ENCODE measurements around the gene PXDN. TPM values are rescaled to one million over a fixed set of nuclear protein-coding genes. Genes with fewer than 3 reads are reported as not detected.

The PXDN gene
- total and polyA plus RNA-seq, 9 of the 15 experiments (the other 6 are each of a cell fraction or from before 2014, with no cell fraction given), result 0.49 TPM; not detected in 8

GRCh38 chr2:1654696-1655374 is 89.5 kb downstream of the PXDN start:
- WGBS (ENCODE audit: insufficient coverage, low coverage, missing lambda C conversion rate), result 2% methylated on average over 8 of the region's 8 CpGs

More at GRCh38 chr2:1654696-1655374, 89.5 kb downstream of the PXDN start:
- Histone ChIP-seq H3K9me1 (ENCODE audit: control insufficient read depth, insufficient read depth, low read length) (no peaks in the 10 kb centered on the region), H2AFZ (ENCODE audit: low read depth, low read length) (no peak overlapping the region), H3K9me3 (replicated peaks; ENCODE audit: control insufficient read depth, insufficient read depth, low read depth, low read length) (no peaks in the 10 kb centered on the region), H3K27ac (ENCODE audit: extremely low read depth, low read depth, low read length) (no peak overlapping the region), H3K79me2 (ENCODE audit: control insufficient read depth, insufficient read depth, low read length) (no peaks in the 10 kb centered on the region), H3K27me3 (ENCODE audit: control insufficient read depth in 2 of 2, insufficient read depth in 2 of 2, low read length in 2 of 2) (peaks cover 4 to 15% of the 10 kb centered on the region in 2 experiments; a peak in 3 of 5 replicates), H3K4me3 (no peak overlapping the region), H3K9ac (ENCODE audit: insufficient read depth in 1 of 2, low read depth in 2 of 2, low read length in 2 of 2) (no peak overlapping the region), H4K20me1 (replicated peaks; ENCODE audit: control insufficient read depth, insufficient read depth, low read length) (no peaks in the 10 kb centered on the region; the same call in 1 of the 2 replicates), H3K36me3 (ENCODE audit: control insufficient read depth, insufficient read depth, low read length) (no peaks in the 10 kb centered on the region), H3K4me1 (replicated peaks in 1 of 2; ENCODE audit: control insufficient read depth in 2 of 2, insufficient read depth in 2 of 2, low read length in 2 of 2) (no peaks in the 10 kb centered on the region), H3K4me2 (ENCODE audit: insufficient read depth, low read length) (no peak overlapping the region)
- no peak for TF ChIP-seq CBFA2T3 (IDR thresholded peaks at IDR 0.05)
- TF ChIP-seq GMEB1 (CRISPR knock-in tag; IDR thresholded peaks at IDR 0.05), result no peak
- TF ChIP-seq TEAD4 (IDR thresholded peaks at IDR 0.05; ENCODE audit: low read length), result no peak
- TF ChIP-seq TEAD4 (CRISPR knock-in tag; IDR thresholded peaks at IDR 0.05; ENCODE audit: borderline replicate concordance), result no peak
- no peak for TF ChIP-seq HNRNPK (IDR thresholded peaks at IDR 0.05; ENCODE audit: low read depth, low read length, poor library complexity, severe bottlenecking)
- no peak for TF ChIP-seq KLF16 (IDR thresholded peaks at IDR 0.05)
- no peak for TF ChIP-seq PRMT5 (CRISPR knock-in tag; IDR thresholded peaks at IDR 0.05)
- no peak for TF ChIP-seq MXI1 (IDR thresholded peaks at IDR 0.05; ENCODE audit: low read depth, low read length)
- TF ChIP-seq, protein P1, sequence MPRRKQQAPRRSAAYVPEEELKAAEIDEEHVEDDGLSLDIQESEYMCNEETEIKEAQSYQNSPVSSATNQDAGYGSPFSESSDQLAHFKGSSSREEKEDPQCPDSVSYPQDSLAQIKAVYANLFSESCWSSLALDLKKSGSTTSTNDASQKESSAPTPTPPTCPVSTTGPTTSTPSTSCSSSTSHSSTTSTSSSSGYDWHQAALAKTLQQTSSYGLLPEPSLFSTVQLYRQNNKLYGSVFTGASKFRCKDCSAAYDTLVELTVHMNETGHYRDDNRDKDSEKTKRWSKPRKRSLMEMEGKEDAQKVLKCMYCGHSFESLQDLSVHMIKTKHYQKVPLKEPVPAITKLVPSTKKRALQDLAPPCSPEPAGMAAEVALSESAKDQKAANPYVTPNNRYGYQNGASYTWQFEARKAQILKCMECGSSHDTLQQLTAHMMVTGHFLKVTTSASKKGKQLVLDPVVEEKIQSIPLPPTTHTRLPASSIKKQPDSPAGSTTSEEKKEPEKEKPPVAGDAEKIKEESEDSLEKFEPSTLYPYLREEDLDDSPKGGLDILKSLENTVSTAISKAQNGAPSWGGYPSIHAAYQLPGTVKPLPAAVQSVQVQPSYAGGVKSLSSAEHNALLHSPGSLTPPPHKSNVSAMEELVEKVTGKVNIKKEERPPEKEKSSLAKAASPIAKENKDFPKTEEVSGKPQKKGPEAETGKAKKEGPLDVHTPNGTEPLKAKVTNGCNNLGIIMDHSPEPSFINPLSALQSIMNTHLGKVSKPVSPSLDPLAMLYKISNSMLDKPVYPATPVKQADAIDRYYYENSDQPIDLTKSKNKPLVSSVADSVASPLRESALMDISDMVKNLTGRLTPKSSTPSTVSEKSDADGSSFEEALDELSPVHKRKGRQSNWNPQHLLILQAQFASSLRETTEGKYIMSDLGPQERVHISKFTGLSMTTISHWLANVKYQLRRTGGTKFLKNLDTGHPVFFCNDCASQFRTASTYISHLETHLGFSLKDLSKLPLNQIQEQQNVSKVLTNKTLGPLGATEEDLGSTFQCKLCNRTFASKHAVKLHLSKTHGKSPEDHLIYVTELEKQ (CRISPR knock-in tag; IDR thresholded peaks at IDR 0.05), result no peak
- TF ChIP-seq PTBP1 (IDR thresholded peaks at IDR 0.05; ENCODE audit: low read depth, low read length), result no peak
- TF ChIP-seq, protein P2, sequence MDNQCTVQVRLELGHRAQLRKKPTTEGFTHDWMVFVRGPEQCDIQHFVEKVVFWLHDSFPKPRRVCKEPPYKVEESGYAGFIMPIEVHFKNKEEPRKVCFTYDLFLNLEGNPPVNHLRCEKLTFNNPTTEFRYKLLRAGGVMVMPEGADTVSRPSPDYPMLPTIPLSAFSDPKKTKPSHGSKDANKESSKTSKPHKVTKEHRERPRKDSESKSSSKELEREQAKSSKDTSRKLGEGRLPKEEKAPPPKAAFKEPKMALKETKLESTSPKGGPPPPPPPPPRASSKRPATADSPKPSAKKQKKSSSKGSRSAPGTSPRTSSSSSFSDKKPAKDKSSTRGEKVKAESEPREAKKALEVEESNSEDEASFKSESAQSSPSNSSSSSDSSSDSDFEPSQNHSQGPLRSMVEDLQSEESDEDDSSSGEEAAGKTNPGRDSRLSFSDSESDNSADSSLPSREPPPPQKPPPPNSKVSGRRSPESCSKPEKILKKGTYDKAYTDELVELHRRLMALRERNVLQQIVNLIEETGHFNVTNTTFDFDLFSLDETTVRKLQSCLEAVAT (IDR thresholded peaks at IDR 0.05), result no peak
- no peak for FAIRE-seq
- CTCF ChIA-PET (ENCODE audit: low intra/inter-chr PET ratio), result no interaction called here
- intact Hi-C loops (cut with micrococcal nuclease), result no loop called here
- in situ Hi-C loops (cut with MboI), result no loop called here
- ATAC-seq, result no peak
- POLR2A ChIA-PET, result interaction anchor here (0.8 kb wide), 1 partner anchor 1434 kb away, joined by 3 read pairs; no protein-coding TSS in a partner anchor
- no TSS peak for BruUV-seq (replicated peaks)
- no peak for DNase-seq (ENCODE audit: extremely low read depth in 1 of 4, low spot score in 3 of 4)

All from K562 (cell line).